Neutrophil (primary cell): ENCODE results near the gene RTF2.

Experiments
- H3K27ac ChIP-seq: fragments of 200-600 bp; sonication (generic); 2 replicates; pipeline ENCODE4 v1.5.1; 2016; ENCODE audit warnings: mild to moderate bottlenecking, moderate library complexity
- H3K27me3 ChIP-seq: fragments of 200-600 bp; sonication (generic); 2 replicates; pipeline ENCODE4 v1.6.0; 2016; ENCODE audit warnings: mild to moderate bottlenecking
- H3K36me3 ChIP-seq: fragments of 200-600 bp; sonication (generic); 2 replicates; pipeline ENCODE4 v1.5.1; 2017
- H3K4me1 ChIP-seq, 2 experiments: fragments of 200-600 bp in 1 of 2; sonication (generic) in 1 of 2; 1 replicate in 1 of 2; 2 replicates in 1 of 2; pipeline versions ENCODE4 v1.5.1 to v1.6.1; 2013 to 2016; ENCODE audit warnings: low read depth in 1 of 2, low read length in 1 of 2, mild to moderate bottlenecking in 1 of 2, moderate library complexity in 1 of 2; ENCODE audit not compliant: control insufficient read depth in 1 of 2, insufficient read depth in 1 of 2
- H3K4me3 ChIP-seq, 2 experiments: fragments of 200-600 bp in 1 of 2; sonication (generic) in 1 of 2; 1 replicate in 1 of 2; 2 replicates in 1 of 2; pipeline ENCODE4 v1.5.1; 2013 to 2016; ENCODE audit warnings: low read depth in 1 of 2, low read length in 1 of 2, mild to moderate bottlenecking in 1 of 2, moderate library complexity in 1 of 2
- H3K9me3 ChIP-seq: fragments of 200-600 bp; sonication (generic); 2 replicates; pipeline ENCODE4 v1.5.1; 2016
- CTCF ChIP-seq: fragments of 200-600 bp; sonication (generic); IDR thresholded peaks from 2 replicates; pipeline ENCODE4 v1.5.1; 2016; ENCODE audit warnings: antibody characterized with exemption

Gene RTF2

GRCh38 chr20:56501116-56501515 lies 32.7 kb downstream of the RTF2 start:
- H3K4me3 ChIP-seq: no peak overlapping the region
- no peaks in the 10 kb centered on the region for H3K27me3 ChIP-seq
- peaks cover 25% of the 10 kb centered on the region in 2 experiments for H3K4me1 ChIP-seq
- peaks cover 44% of the 10 kb centered on the region for H3K36me3 ChIP-seq
- H3K9me3 ChIP-seq: no peaks in the 10 kb centered on the region
- TF ChIP-seq CTCF: no peak
- H3K27ac ChIP-seq: no peak overlapping the region

- H3K9me3 ChIP-seq: no peaks in the 10 kb centered on the region
- H3K4me3 ChIP-seq: no peak overlapping the region
- no peaks in the 10 kb centered on the region for H3K27me3 ChIP-seq
- H3K36me3 ChIP-seq: peaks cover 42% of the 10 kb centered on the region
- H3K4me1 ChIP-seq: peaks cover 10 to 11% of the 10 kb centered on the region in 2 experiments
- H3K27ac ChIP-seq: peak overlapping the region; percentile 63
- no peak for TF ChIP-seq CTCF
Observed at GRCh38 chr20:56503916-56504315, 35.5 kb downstream of the RTF2 start.

GRCh38 chr20:56504373-56505005 lies 36.1 kb downstream of the RTF2 start:
- Histone ChIP-seq H3K36me3 (peaks cover 42% of the 10 kb centered on the region), H3K27ac (peak overlapping the region; percentile 63), H3K27me3 (no peaks in the 10 kb centered on the region), H3K4me3 (no peak overlapping the region), H3K4me1 (peaks cover 11 to 14% of the 10 kb centered on the region in 2 experiments), H3K9me3 (no peaks in the 10 kb centered on the region)
- TF ChIP-seq CTCF: peak; percentile 52

GRCh38 chr20:56506103-56506502 lies 37.7 kb downstream of the RTF2 start:
- peak overlapping the region; percentile 63 for H3K27ac ChIP-seq
- peaks cover 11 to 14% of the 10 kb centered on the region in 2 experiments for H3K4me1 ChIP-seq
- no peak for TF ChIP-seq CTCF

GRCh38 chr20:56511926-56512325 lies 43.5 kb downstream of the RTF2 start:
- Histone ChIP-seq H3K27ac (no peak overlapping the region), H3K4me1 (peaks cover 0 to 7% of the 10 kb centered on the region in 2 experiments), H3K27me3 (no peaks in the 10 kb centered on the region), H3K9me3 (no peaks in the 10 kb centered on the region), H3K4me3 (no peak overlapping the region), H3K36me3 (peaks cover 71% of the 10 kb centered on the region)
- TF ChIP-seq CTCF: no peak

More at GRCh38 chr20:56506103-56506502, 37.7 kb downstream of the RTF2 start:
- H3K4me3 ChIP-seq: no peak overlapping the region
- H3K36me3 ChIP-seq: peaks cover 35% of the 10 kb centered on the region
- no peaks in the 10 kb centered on the region for H3K27me3 ChIP-seq
- no peaks in the 10 kb centered on the region for H3K9me3 ChIP-seq
